ENCODE data around the gene MPRIP.

MPRIP gene

GRCh38 chr17:17127156-17127555 is 84.9 kb downstream of the MPRIP start:
- no peak for TF ChIP-seq TCF4 (CRISPR knock-in tag; IDR thresholded peaks at IDR 0.05; ENCODE audit: borderline replicate concordance)
- TF ChIP-seq ZFP3 (CRISPR knock-in tag; IDR thresholded peaks at IDR 0.05), result no peak
- TF ChIP-seq ZNF565 (CRISPR knock-in tag; conservative IDR thresholded peaks at IDR 0.05; ENCODE audit: low read depth), result no peak
- TF ChIP-seq ZC3H10 (CRISPR knock-in tag; IDR thresholded peaks at IDR 0.05), result no peak
- no peak for TF ChIP-seq ZNF70 (CRISPR knock-in tag; IDR thresholded peaks at IDR 0.05)
- TF ChIP-seq OSR1 (CRISPR knock-in tag; IDR thresholded peaks at IDR 0.05), result no peak
- no peak for TF ChIP-seq BACH2 (CRISPR knock-in tag; IDR thresholded peaks at IDR 0.05; ENCODE audit: borderline replicate concordance)
- no peak for TF ChIP-seq ARNTL (CRISPR knock-in tag; IDR thresholded peaks at IDR 0.05; ENCODE audit: borderline replicate concordance, low read depth)
- no peak for TF ChIP-seq ESRRG (CRISPR knock-in tag; IDR thresholded peaks at IDR 0.05)
- TF ChIP-seq GLIS3 (CRISPR knock-in tag; IDR thresholded peaks at IDR 0.05), result no peak
- no peak for TF ChIP-seq RARB (CRISPR knock-in tag; IDR thresholded peaks at IDR 0.05)
- TF ChIP-seq ZFP30 (CRISPR knock-in tag; IDR thresholded peaks at IDR 0.05), result no peak
- no peak for TF ChIP-seq SNAI2 (CRISPR knock-in tag; IDR thresholded peaks at IDR 0.05)
- TF ChIP-seq PATZ1 (CRISPR knock-in tag; IDR thresholded peaks at IDR 0.05; ENCODE audit: borderline replicate concordance), result no peak
- TF ChIP-seq CSDC2 (CRISPR knock-in tag; IDR thresholded peaks at IDR 0.05), result no peak
- TF ChIP-seq TOX (CRISPR knock-in tag; IDR thresholded peaks at IDR 0.05; ENCODE audit: borderline replicate concordance), result no peak
- TF ChIP-seq PPARA (CRISPR knock-in tag; IDR thresholded peaks at IDR 0.05; ENCODE audit: borderline replicate concordance), result no peak
- TF ChIP-seq CREB5 (CRISPR knock-in tag; IDR thresholded peaks at IDR 0.05; ENCODE audit: low read depth), result no peak
- ATAC-seq, result no peak

GRCh38 chr17:17127730-17128291 is 85.6 kb downstream of the MPRIP start:
- TF ChIP-seq OSR1 (CRISPR knock-in tag; IDR thresholded peaks at IDR 0.05) (no peak), TSHZ2 (CRISPR knock-in tag; IDR thresholded peaks at IDR 0.05) (no peak), POU6F1 (CRISPR knock-in tag; IDR thresholded peaks at IDR 0.05; ENCODE audit: borderline replicate concordance, low read depth) (no peak), ESRRG (CRISPR knock-in tag; IDR thresholded peaks at IDR 0.05) (no peak), TCF4 (CRISPR knock-in tag; IDR thresholded peaks at IDR 0.05; ENCODE audit: borderline replicate concordance) (no peak), CREB5 (CRISPR knock-in tag; IDR thresholded peaks at IDR 0.05; ENCODE audit: low read depth) (no peak), ZFP3 (CRISPR knock-in tag; IDR thresholded peaks at IDR 0.05) (no peak), ZNF565 (CRISPR knock-in tag; conservative IDR thresholded peaks at IDR 0.05; ENCODE audit: low read depth) (no peak), ZC3H10 (CRISPR knock-in tag; IDR thresholded peaks at IDR 0.05) (no peak), CSRNP3 (CRISPR knock-in tag; IDR thresholded peaks at IDR 0.05) (no peak), SNAI2 (CRISPR knock-in tag; IDR thresholded peaks at IDR 0.05) (no peak), ZNF8 (CRISPR knock-in tag; IDR thresholded peaks at IDR 0.05) (no peak), BACH2 (CRISPR knock-in tag; IDR thresholded peaks at IDR 0.05; ENCODE audit: borderline replicate concordance) (no peak), PATZ1 (CRISPR knock-in tag; IDR thresholded peaks at IDR 0.05; ENCODE audit: borderline replicate concordance) (no peak), GLIS3 (CRISPR knock-in tag; IDR thresholded peaks at IDR 0.05) (no peak), CSDC2 (CRISPR knock-in tag; IDR thresholded peaks at IDR 0.05) (no peak), PPARA (CRISPR knock-in tag; IDR thresholded peaks at IDR 0.05; ENCODE audit: borderline replicate concordance) (no peak), ISL1 (CRISPR knock-in tag; IDR thresholded peaks at IDR 0.05) (no peak)
- no peak; the same call in 2 of the 3 replicates for ATAC-seq

Measured in SK-N-SH treated with all-trans-retinoic acid at 6 μM for 48 hours (cell line).